Measurements from ENCODE around the gene SPHK1.
"Not testable (repeated sequence)": the region's sequence is repeated elsewhere in the genome, so short reads cannot be mapped to it uniquely, and the experiment has no call there.

SPHK1 gene

DNA sequence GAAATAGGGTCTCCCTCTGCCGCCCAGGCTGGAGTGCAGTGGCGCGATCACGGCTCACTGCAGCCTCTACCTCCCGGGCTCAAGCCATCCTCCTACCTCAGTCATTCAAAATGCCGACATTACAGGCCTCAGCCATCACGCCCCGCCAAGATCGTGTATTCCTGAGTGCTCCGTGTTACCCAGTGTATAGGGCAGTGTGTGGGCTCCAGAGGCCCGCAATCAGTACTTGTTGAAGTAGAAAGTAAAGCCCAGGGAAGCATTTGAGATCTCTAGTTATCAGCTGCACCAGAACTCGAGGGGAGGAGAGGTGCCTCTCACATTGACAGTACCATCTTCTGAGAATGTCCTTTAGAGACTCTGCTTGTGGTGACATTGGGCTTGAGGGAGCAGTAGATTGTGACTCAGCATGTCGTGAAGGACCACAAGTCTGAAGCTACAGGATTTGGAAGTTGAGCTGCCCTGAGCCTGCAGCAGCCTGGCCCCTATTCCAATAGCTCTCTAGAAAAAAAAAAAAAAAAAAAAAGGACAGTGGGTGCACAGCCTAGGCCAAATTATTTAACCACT is 29.6 kb upstream of the SPHK1 start:
- H3K4me3 ChIP-seq (ENCODE audit: low read depth, low read length): no peak overlapping the region; the same call in 1 of the 2 replicates
- TF ChIP-seq, protein P1, sequence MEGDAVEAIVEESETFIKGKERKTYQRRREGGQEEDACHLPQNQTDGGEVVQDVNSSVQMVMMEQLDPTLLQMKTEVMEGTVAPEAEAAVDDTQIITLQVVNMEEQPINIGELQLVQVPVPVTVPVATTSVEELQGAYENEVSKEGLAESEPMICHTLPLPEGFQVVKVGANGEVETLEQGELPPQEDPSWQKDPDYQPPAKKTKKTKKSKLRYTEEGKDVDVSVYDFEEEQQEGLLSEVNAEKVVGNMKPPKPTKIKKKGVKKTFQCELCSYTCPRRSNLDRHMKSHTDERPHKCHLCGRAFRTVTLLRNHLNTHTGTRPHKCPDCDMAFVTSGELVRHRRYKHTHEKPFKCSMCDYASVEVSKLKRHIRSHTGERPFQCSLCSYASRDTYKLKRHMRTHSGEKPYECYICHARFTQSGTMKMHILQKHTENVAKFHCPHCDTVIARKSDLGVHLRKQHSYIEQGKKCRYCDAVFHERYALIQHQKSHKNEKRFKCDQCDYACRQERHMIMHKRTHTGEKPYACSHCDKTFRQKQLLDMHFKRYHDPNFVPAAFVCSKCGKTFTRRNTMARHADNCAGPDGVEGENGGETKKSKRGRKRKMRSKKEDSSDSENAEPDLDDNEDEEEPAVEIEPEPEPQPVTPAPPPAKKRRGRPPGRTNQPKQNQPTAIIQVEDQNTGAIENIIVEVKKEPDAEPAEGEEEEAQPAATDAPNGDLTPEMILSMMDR (IDR thresholded peaks at IDR 0.05; ENCODE audit: low read depth, low read length, missing control alignments): no peak
- no peak for DNase-seq (ENCODE audit: low read depth)

DNA sequence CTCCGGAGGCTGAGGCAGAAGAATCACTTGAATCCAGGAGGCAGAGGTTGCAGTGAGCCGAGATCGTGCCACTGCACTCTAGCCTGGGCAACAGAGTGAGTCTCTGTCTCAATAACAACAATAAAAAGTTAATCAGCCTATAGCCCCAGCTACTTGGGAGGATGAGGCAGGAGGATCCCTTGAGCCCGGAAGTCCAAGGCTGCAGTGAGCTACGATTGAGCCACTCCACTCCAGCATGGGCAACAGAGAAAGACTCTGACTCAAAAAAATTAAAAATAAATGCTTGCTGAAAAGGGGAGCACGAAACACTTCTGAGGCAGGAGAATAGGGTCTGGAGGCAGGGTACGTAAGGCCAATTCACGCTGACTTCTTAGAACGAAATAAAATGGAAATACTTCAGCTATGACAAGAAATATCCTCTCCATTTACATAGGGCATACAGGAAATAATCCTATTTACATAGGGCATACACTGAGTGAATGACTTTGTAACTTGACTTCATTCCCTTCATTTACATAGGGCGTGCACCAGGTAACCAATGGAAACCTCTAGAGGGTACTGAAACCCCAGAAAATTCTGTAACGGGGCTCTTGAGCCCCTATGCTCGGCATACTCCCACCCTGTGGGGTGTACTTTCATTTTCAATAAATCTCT is 27.5 kb upstream of the SPHK1 start:
- TF ChIP-seq, protein P1 (IDR thresholded peaks at IDR 0.05; ENCODE audit: low read depth, low read length, missing control alignments): no peak
- no peak overlapping the region for H3K4me3 ChIP-seq (ENCODE audit: low read depth, low read length)

DNA sequence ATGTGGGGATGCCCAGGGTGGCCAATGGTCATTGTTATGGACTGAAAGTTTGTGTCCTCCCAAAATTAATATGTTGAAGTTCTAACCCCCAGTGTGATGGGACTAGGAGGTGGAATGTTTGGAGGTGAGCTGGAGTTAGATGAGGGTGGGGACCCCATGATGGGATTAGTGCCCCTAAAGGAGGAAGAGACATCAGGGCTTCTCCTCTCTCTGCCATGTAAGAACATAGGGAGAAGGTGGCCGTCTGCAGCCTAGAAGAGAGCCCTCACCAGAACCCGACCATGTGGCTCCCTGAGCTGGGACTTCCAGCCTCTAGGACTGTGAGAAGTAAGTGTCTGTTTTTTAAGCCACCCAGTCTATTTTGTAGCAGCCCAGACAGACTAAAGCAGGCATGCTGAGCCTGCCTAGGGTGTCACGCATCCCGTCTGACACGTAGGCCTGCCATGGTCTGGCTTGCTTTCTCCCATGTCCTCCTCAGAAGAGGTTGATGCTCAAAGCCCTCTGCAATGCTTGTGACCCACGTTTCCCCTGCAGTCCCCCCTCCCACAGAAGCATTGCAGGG is 26.7 kb upstream of the SPHK1 start:
- no peak overlapping the region for H3K4me3 ChIP-seq (ENCODE audit: low read depth, low read length)
- TF ChIP-seq, protein P1 (IDR thresholded peaks at IDR 0.05; ENCODE audit: low read depth, low read length, missing control alignments): no peak
- no peak for DNase-seq (ENCODE audit: low read depth)

More for the DNA sequence above, 27.5 kb upstream of the SPHK1 start:
- no peak for DNase-seq (ENCODE audit: low read depth)

DNA sequence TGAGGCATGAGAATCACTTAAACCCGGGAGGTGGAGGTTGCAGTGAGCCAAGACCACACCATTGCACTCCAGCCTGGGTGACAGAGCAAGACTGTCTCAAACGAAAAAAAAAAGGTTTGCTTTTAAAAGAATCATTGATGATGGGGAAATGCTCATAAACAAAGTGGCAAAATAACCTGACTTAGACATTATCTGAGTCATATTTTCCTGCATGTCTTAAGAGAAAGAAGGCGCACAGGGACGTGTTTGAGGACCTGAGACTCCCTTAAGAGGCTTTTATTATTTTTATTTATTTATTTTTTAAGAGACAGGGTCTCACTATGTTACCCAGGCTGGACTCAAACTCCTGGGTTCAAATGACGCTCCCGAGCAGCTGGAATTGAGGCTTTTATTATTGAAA is 25.0 kb upstream of the SPHK1 start:
- DNase-seq (ENCODE audit: low read depth): no peak
- TF ChIP-seq, protein P1 (IDR thresholded peaks at IDR 0.05; ENCODE audit: low read depth, low read length, missing control alignments): no peak

DNA sequence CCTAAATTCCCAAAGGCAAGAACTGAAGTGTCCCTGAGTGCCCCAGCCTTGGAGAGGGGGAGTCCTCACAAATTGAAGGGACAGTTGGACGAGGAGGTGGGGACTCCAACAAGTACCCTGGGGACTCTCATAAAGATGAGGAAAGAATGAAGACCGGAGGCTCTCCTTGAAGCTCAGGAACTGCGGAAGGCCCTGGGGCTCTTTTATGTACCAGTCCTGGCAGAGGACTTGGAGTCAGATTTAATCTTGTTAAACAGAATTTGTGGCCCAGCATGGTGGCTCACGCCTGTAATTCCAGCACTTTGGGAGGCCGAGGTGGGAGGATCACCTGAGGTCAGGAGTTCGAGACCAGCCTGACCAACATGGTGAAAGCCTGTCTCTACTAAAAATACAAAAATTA is 24.6 kb upstream of the SPHK1 start:
- H3K4me3 ChIP-seq (ENCODE audit: low read depth, low read length); DNase-seq (ENCODE audit: low read depth): not testable (repeated sequence)

More for the DNA sequence above, 25.0 kb upstream of the SPHK1 start:
- no peak overlapping the region for H3K4me3 ChIP-seq (ENCODE audit: low read depth, low read length)

DNA sequence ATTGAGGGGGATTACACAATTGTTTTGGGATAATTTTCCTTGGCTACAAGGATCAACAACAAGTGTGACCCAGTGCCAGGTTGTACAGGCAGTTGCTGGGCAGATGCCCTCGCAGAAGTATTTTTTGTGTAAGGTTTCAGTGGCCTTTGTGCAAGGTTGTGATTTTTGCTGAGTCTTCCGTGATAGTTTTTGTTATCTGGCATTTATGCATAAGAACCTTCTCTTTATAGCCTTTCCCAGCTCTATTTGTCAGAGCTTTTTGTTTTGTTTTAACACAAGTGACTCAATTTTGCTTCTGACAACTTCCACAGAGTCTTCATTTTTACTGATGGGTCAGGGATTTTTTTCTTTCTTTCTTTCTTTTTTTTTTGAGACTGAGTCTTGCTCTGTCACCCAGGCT is 23.9 kb upstream of the SPHK1 start:
- no peak for DNase-seq (ENCODE audit: low read depth)

DNA sequence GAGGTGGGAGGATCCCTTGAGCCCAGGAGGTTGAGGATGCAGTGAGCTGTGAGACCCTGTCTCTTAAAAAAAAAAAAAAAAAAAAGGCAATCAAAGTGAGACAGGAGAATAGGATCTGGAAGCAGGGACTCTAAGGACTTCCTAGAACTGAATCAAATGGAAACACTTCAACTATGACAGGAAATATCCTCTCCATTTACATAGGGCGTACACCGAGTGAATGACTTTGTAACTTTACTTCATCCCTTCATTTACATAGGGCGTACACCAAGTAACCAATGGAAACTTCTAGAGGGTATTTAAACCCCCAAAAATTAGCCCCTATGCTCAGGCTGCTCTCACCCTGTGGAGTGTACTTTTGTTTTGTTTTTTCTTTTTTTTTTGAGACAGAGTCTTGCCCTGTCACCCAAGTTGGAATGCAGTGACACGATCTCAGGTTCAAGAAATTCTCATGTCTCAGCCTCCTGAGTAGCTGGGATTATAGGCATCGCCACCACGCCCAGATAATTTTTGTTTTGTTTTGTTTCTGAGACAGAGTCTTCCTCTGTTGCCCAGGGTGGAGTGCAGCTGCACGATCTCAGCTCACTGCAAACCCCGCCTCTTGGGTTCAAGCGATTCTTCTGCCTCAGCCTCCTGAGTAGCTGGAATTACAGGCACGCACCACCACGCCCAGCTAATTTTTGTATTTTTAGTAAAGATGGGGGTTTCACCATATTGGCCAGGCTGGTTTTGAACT is 21.1 kb upstream of the SPHK1 start:
- TF ChIP-seq, protein P1 (IDR thresholded peaks at IDR 0.05; ENCODE audit: low read depth, low read length, missing control alignments): no peak
- H3K4me3 ChIP-seq (ENCODE audit: low read depth, low read length): no peak overlapping the region
- no peak for DNase-seq (ENCODE audit: low read depth)

More for the DNA sequence above, 23.9 kb upstream of the SPHK1 start:
- H3K4me3 ChIP-seq (ENCODE audit: low read depth, low read length): no peak overlapping the region
- TF ChIP-seq, protein P1 (IDR thresholded peaks at IDR 0.05; ENCODE audit: low read depth, low read length, missing control alignments): no peak
